ENCODE data around the gene SURF4.

The SURF4 gene

DNA sequence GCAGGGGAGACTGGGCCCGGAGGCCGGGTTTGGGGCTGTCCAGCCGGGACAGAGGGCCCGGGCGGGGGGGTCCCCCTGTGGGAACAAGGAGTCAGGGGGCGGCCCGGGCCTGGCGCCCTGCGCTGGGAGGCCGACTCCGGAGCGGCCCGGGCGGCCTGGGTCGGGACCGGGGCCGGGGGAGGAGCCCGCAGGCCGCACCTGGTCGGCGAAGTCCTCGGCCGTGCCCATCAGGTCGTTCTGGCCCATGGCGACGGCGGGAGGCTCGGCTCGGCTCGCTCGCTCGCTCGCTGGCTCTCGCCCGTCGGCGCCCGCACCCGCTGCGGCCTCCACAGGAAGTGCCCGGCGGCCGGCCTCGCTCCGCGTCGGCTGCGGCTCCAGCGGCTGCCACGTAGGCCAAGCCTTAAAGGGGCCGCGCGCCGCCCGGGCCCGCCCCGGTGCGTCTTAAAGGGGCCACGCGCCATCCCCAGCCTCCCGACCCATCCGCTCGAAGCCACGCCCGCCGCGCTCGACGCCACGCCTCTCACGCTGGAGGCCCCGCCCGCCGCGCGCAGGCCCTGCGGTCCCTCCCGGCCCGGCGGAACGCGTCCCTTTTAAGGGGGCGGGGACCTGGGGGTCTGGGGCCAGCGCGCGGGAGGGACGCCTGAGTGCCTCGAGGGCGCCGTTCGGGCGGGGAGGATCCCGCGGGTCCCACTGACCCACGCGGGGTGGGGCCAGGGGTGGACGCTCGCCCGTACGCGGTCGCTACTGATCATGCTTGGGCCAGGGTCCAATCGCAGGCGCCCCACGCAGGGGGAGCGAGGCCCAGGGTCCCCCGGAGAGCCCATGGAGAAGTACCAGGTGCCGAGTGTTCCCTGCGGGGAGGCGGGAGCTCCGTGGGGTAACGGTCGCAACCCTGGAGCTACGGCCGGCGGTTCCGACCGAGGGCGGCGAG lies at the start of gene SURF4, which contains the start of gene STKLD1:
SURF4 (minus strand) TSS at position 337 of the 931 bp plus-strand sequence; CDS start at position 246, 91 bp downstream.
STKLD1 (plus strand) TSS at position 643 of the 931 bp plus-strand sequence; CDS start at position 751, 108 bp downstream.
- DNase-seq (ENCODE audit: low read depth in 2 of 2), result peak; percentile 91 to 94

- no peak for DNase-seq (ENCODE audit: low read depth in 2 of 2)
Measured at GRCh38 chr9:133425049-133425632, 49.3 kb upstream of the SURF4 start.

- no peak for DNase-seq (ENCODE audit: low read depth in 2 of 2)
Measured at GRCh38 chr9:133424187-133424586, 48.3 kb upstream of the SURF4 start.

DNA sequence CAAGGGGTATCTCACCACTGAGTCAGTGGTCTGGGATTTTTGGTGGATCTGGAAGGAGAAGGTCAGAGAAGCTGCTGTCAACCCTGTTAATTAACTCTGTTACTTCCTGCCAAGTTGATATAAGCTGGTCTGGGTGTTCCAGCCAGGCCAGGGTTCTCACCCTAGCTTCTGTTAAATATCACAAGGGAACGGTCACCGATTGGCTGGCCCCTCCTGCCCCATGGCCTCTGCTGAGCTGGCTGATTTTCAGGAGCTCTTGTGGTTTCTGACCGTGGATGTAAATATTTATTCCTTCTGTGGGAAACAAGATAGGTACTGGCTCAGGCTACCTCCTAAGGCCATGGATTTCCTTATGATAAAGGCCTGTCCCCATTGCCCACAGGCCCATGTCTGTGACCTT lies 47.4 kb upstream of the SURF4 start:
- no peak for DNase-seq (ENCODE audit: low read depth in 2 of 2)

GRCh38 chr9:133421615-133422542 lies 46.0 kb upstream of the SURF4 start, which contains the start of gene ADAMTS13:
TSS of gene ADAMTS13 (plus strand) at chr9:133422367. CDS start at chr9:133422444, 77 bp downstream.
- no peak for DNase-seq (ENCODE audit: low read depth in 2 of 2)

- no peak for DNase-seq (ENCODE audit: low read depth in 2 of 2)
Measured at GRCh38 chr9:133420392-133420827, 44.5 kb upstream of the SURF4 start.

- no peak for DNase-seq (ENCODE audit: low read depth in 2 of 2)
Measured at GRCh38 chr9:133419005-133419404, 43.1 kb upstream of the SURF4 start.

- DNase-seq (ENCODE audit: low read depth in 2 of 2), result peak; percentile 66 to 68
Measured at GRCh38 chr9:133417541-133418461, 41.9 kb upstream of the SURF4 start, which contains the start of gene REXO4. TSS of gene REXO4 (minus strand) at chr9:133418010. CDS start at chr9:133417844, 166 bp downstream.

GRCh38 chr9:133415170-133415569 lies 39.3 kb upstream of the SURF4 start:
- DNase-seq (ENCODE audit: low read depth in 2 of 2), result no peak

GRCh38 chr9:133408042-133408441 lies 32.2 kb upstream of the SURF4 start:
- DNase-seq (ENCODE audit: low read depth in 2 of 2), result no peak

GRCh38 chr9:133406480-133407307 lies 30.8 kb upstream of the SURF4 start:
- DNase-seq (ENCODE audit: low read depth in 2 of 2), result peak in 1 of 2 experiments; percentile 12

DNA sequence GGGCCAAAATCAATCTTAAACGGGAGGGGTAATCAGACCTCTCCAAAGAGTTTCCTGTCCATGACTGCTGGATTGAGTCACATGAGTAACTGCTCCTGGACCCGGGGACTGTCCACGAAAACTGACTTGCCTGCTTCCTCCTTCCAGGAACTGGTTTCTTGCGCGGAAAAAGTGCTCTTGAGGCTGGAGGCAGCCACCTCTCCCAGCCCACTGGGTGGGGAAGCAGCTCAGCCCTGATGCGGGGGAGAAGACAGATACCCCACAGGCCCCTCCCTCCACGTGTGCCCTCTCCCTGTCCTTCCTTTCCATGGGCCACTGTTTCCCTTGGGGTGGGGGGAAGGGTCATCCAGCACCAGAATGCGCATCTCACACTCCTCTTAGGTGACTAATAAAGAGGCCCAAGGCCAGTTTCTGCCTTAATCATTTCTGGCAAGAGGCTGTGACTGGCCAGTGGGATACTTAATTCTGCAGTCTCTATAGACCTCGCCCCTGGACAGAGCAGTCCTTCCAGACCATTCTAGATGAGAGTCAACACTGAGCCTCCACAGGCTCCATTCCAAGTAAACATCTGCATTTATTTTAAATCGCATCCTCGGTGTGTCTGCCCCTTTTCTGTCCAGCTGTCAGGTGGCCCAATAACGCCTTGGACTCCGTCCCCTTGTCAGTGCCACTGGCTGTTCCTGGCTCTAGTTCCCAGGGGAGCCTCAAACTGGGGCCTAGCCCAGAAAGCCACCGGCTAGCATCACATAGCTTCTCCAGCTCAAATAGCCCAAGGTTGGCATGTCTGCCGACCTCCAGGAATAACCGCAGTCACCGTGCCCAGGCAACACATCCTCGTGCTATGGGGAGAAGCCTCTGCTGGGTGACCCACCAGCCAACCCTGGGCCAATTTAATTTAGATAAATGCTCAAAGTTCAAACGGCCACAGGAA lies 29.9 kb upstream of the SURF4 start:
- DNase-seq (ENCODE audit: low read depth in 2 of 2), result no peak

DNA sequence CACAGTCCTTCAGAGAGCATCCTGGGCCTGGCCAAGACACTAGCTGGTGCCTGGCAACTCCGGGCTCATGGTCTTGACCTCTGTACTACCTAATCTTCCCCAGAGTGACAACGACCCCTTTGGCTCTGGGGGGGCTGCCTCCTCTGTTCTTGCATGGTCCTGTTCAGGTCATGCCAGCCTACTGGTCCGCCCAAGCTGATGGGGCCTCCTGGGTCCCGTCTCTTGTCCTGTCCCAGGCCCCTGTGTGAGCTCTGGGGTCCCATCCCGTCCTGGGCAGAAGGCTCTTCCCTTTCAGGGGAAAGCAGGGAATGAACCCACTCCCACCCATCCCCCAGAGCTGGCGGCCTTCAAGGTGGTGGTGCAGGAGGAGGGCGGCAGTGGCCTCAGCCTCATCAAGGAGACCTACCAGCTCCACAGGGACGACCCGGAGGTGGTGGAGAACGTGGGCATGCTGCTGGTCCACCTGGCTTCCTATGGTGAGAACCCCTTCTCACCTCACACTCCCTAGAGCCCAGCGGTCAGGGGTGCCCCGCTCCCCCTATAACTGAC lies 28.7 kb upstream of the SURF4 start:
- DNase-seq (ENCODE audit: low read depth in 2 of 2), result no peak

- no peak for DNase-seq (ENCODE audit: low read depth in 2 of 2)
Measured at GRCh38 chr9:133403766-133404453, 28.1 kb upstream of the SURF4 start.

DNA sequence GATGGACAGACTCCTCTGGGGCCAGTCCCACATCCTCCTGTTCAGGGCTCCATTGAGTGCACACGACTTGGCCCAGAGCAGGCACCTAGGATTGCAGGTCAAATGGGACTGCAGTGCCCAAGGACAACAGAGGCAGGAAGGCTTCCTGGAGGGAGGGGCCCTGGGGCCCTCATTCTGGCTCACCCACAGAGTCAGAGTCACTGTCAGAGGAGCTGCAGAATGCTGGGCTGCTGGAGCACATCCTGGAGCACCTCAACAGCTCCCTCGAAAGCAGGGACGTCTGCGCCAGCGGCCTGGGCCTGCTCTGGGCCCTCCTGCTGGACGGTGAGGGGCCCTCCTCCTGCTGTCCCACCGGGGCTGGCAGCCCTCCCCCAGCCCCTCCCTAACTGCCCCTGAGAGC lies 26.8 kb upstream of the SURF4 start:
- DNase-seq (ENCODE audit: low read depth in 2 of 2), result no peak

DNA sequence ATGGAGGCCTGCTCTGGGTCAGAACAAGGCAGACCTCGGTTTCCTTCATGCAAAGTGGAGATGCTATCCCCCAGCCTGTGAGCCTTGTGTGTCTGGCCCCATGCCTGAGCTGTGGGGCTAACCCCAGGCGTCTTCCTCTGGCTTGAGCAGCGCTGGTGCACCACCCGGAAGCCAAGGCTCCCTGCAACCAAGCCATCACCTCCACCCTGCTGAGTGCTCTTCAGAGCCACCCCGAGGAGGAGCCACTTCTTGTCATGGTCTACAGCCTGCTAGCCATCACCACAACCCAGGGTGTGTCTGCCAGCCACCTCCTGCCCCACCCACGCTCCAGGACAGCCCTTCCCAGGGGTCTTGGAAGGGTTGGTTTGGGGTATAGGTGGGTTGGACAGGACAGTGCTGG lies 25.7 kb upstream of the SURF4 start:
- DNase-seq (ENCODE audit: low read depth in 2 of 2), result no peak

GRCh38 chr9:133400292-133400691 lies 24.4 kb upstream of the SURF4 start:
- DNase-seq (ENCODE audit: low read depth in 2 of 2), result no peak

Measured in fibroblast of skin of left biceps (primary cell).